PC-9 (cell line): ENCODE measurements around the gene SYNGR2. TPM values are rescaled to one million over a fixed set of nuclear protein-coding genes. Genes with fewer than 3 reads are reported as not detected.
A peak's percentile ranks its signal among the peaks of the same experiment; 100 is the strongest.

ENCODE experiments used
- BruUV-seq: library from RNA; stranded (reverse); fragments of 400-500 nt; replicated peaks from 2 replicates; lab custom pipeline; 2021; lab: Mats Ljungman, UMichigan
- CTCF ChIA-PET: fragments of 300-600 bp; sonication (Branson Sonifier 250); formaldehyde crosslinking; loops from one replicate; lab custom pipeline; 2022; ENCODE audit warnings: antibody characterized with exemption; lab: Charles Lee
- POLR2A ChIA-PET: fragments of 300-600 bp; sonication (Branson Sonifier 250); formaldehyde crosslinking; loops from one replicate; lab custom pipeline; 2022; ENCODE audit warnings: antibody characterized with exemption; ENCODE audit not compliant: unreplicated experiment; lab: Charles Lee
- DNase-seq, 2 experiments: peaks; one replicate each; pipeline versions ENCODE4 v3.0.0 to v3.0.0-alpha.2; 2015 to 2022; ENCODE audit warnings: mixed read lengths in 1 of 2
- H2AFZ ChIP-seq: fragments of 200-600 bp; sonication (generic); 2 replicates; pipeline ENCODE4 v1.8.1; 2017; ENCODE audit warnings: antibody characterized with exemption
- H3F3A ChIP-seq: fragments of 200-600 bp; sonication (generic); 2 replicates; pipeline ENCODE4 v1.8.1; 2017; ENCODE audit warnings: antibody characterized with exemption, mild to moderate bottlenecking, low read depth; ENCODE audit not compliant: insufficient read depth
- H3K27ac ChIP-seq: fragments of 200-600 bp; sonication (generic); 2 replicates; pipeline ENCODE4 v1.6.1; 2016; ENCODE audit warnings: mixed run types
- H3K27me3 ChIP-seq: fragments of 200-600 bp; sonication (generic); 2 replicates; pipeline ENCODE4 v1.6.1; 2016; ENCODE audit warnings: low read depth, mixed run types; ENCODE audit not compliant: insufficient read depth
- H3K36me3 ChIP-seq: fragments of 200-600 bp; sonication (generic); 2 replicates; pipeline ENCODE4 v1.6.1; 2016; ENCODE audit warnings: low read depth, mixed run types
- H3K4me1 ChIP-seq: fragments of 200-600 bp; sonication (generic); replicated peaks from 2 replicates; pipeline ENCODE4 v1.6.1; 2016; ENCODE audit warnings: mixed run types; ENCODE audit not compliant: insufficient read depth
- H3K4me2 ChIP-seq: fragments of 200-600 bp; sonication (generic); 2 replicates; pipeline ENCODE4 v1.6.1; 2017; ENCODE audit warnings: mixed run types
- H3K4me3 ChIP-seq: fragments of 200-600 bp; sonication (generic); 2 replicates; pipeline ENCODE4 v1.6.1; 2016; ENCODE audit warnings: mixed run types
- H3K79me2 ChIP-seq: fragments of 200-600 bp; sonication (generic); 2 replicates; pipeline ENCODE4 v1.6.1; 2017; ENCODE audit warnings: low read depth, mixed run types
- H3K9me2 ChIP-seq: fragments of 200-600 bp; sonication (generic); 2 replicates; pipeline ENCODE4 v1.8.1; 2017; ENCODE audit warnings: mild to moderate bottlenecking; ENCODE audit not compliant: insufficient read depth
- H3K9me3 ChIP-seq: fragments of 200-600 bp; sonication (generic); 2 replicates; pipeline ENCODE4 v1.8.1; 2016; ENCODE audit warnings: low read depth; ENCODE audit not compliant: insufficient read depth
- H4K20me1 ChIP-seq: fragments of 200-600 bp; sonication (generic); 2 replicates; pipeline ENCODE4 v1.8.1; 2017; ENCODE audit not compliant: insufficient read depth
- CTCF ChIP-seq: fragments of 200-600 bp; sonication (generic); conservative IDR thresholded peaks from 2 replicates; pipeline ENCODE4 v1.6.1; 2017; ENCODE audit warnings: mixed run types, antibody characterized with exemption, mild to moderate bottlenecking, moderate library complexity
- EZH2 ChIP-seq: fragments of 200-600 bp; sonication (generic); IDR thresholded peaks from 2 replicates; pipeline ENCODE4 v1.8.0; 2017; ENCODE audit warnings: antibody characterized with exemption, low read depth
- intact Hi-C: fragments of 100-400 bp; cut with micrococcal nuclease; formaldehyde crosslinking; loops from one replicate; pipeline ENCODE4 v1.10.0; 2022; ENCODE audit not compliant: unreplicated experiment
- total RNA-seq: library from RNA; stranded (reverse); gene quantifications from 2 replicates; pipeline ENCODE4 v1.2.3, GENCODE V29; 2021

Gene SYNGR2
- total RNA-seq, 1 experiment from 2014 or later, result 91.9 TPM

- ChIA-PET POLR2A (no interaction called here), CTCF (no interaction called here)
- no peak overlapping the region for H2AFZ ChIP-seq
- H3K79me2 ChIP-seq, result peaks cover 13% of the 10 kb centered on the region
- no peak overlapping the region for H3K4me2 ChIP-seq
- H3K4me1 ChIP-seq, result peaks cover 13% of the 10 kb centered on the region
- no peak overlapping the region for H3K4me3 ChIP-seq
- H3K36me3 ChIP-seq, result no peaks in the 10 kb centered on the region
- intact Hi-C loops, result no loop called here
- no peak for TF ChIP-seq EZH2
- no peak for TF ChIP-seq CTCF
- H4K20me1 ChIP-seq, result no peaks in the 10 kb centered on the region
- no peak for DNase-seq
- H3K9me3 ChIP-seq, result no peaks in the 10 kb centered on the region
- H3K9me2 ChIP-seq, result no peaks in the 10 kb centered on the region
- no TSS peak for BruUV-seq
- no peak overlapping the region for H3K27ac ChIP-seq
- H3F3A ChIP-seq, result peaks cover 6% of the 10 kb centered on the region; the same call in 1 of the 2 replicates
- no peaks in the 10 kb centered on the region for H3K27me3 ChIP-seq
Observed at GRCh38 chr17:78124836-78125137, 43.6 kb upstream of the SYNGR2 start.

- peaks cover 11% of the 10 kb centered on the region; the same call in 1 of the 2 replicates for H3F3A ChIP-seq
- no peak for DNase-seq
- H3K27ac ChIP-seq, result no peak overlapping the region
- BruUV-seq, result no TSS peak
- no peaks in the 10 kb centered on the region for H3K27me3 ChIP-seq
- ChIA-PET POLR2A (interaction anchor here (0.6 kb wide), 1 partner anchor 20 kb away, joined by 3 read pairs; no protein-coding TSS in a partner anchor), CTCF (no interaction called here)
- H3K4me3 ChIP-seq, result no peak overlapping the region
- no peak overlapping the region for H3K4me2 ChIP-seq
- H4K20me1 ChIP-seq, result no peaks in the 10 kb centered on the region
- no peaks in the 10 kb centered on the region for H3K9me2 ChIP-seq
- no peak overlapping the region for H2AFZ ChIP-seq
- H3K9me3 ChIP-seq, result no peaks in the 10 kb centered on the region
- peaks cover 13% of the 10 kb centered on the region for H3K79me2 ChIP-seq
- intact Hi-C loops, result no loop called here
- TF ChIP-seq CTCF, result no peak
- TF ChIP-seq EZH2, result no peak
- no peaks in the 10 kb centered on the region for H3K36me3 ChIP-seq
- peaks cover 13% of the 10 kb centered on the region for H3K4me1 ChIP-seq
Observed at GRCh38 chr17:78125138-78125913, 43.1 kb upstream of the SYNGR2 start.

GRCh38 chr17:78125976-78126894 lies 42.1 kb upstream of the SYNGR2 start:
- peaks cover 13% of the 10 kb centered on the region for H3K79me2 ChIP-seq
- no peaks in the 10 kb centered on the region for H3K36me3 ChIP-seq
- H3K4me3 ChIP-seq, result no peak overlapping the region
- peaks cover 13% of the 10 kb centered on the region for H3K4me1 ChIP-seq
- POLR2A ChIA-PET, result interaction anchor here (0.6 kb wide), 1 partner anchor 14 kb away, joined by 5 read pairs; no protein-coding TSS in a partner anchor
- TF ChIP-seq EZH2, result no peak
- TF ChIP-seq CTCF, result no peak
- no peaks in the 10 kb centered on the region for H4K20me1 ChIP-seq
- H3K9me3 ChIP-seq, result no peaks in the 10 kb centered on the region
- H3K9me2 ChIP-seq, result no peaks in the 10 kb centered on the region
- no peak overlapping the region for H2AFZ ChIP-seq
- BruUV-seq, result no TSS peak
- no peak for DNase-seq
- no peaks in the 10 kb centered on the region for H3K27me3 ChIP-seq
- intact Hi-C loops, result no loop called here
- H3K4me2 ChIP-seq, result peak overlapping the region; percentile 96; the same call in 1 of the 2 replicates
- CTCF ChIA-PET, result interaction anchor here (1.1 kb wide), 1 partner anchor 12 kb away, joined by 3 read pairs; no protein-coding TSS in a partner anchor
- H3K27ac ChIP-seq, result no peak overlapping the region
- H3F3A ChIP-seq, result peaks cover 11% of the 10 kb centered on the region; the same call in 1 of the 2 replicates
